ENCODE measurements around the gene KRTAP4-2. TPM values are rescaled to one million over a fixed set of nuclear protein-coding genes. Genes with fewer than 3 reads are reported as not detected.
"Not testable (repeated sequence)": the region's sequence is repeated elsewhere in the genome, so short reads cannot be mapped to it uniquely, and the experiment has no call there.

Gene KRTAP4-2
- total and polyA plus RNA-seq, 2 of the 13 experiments (the other 11 are each of a cell fraction or from before 2014, with no cell fraction given), result not detected

DNA sequence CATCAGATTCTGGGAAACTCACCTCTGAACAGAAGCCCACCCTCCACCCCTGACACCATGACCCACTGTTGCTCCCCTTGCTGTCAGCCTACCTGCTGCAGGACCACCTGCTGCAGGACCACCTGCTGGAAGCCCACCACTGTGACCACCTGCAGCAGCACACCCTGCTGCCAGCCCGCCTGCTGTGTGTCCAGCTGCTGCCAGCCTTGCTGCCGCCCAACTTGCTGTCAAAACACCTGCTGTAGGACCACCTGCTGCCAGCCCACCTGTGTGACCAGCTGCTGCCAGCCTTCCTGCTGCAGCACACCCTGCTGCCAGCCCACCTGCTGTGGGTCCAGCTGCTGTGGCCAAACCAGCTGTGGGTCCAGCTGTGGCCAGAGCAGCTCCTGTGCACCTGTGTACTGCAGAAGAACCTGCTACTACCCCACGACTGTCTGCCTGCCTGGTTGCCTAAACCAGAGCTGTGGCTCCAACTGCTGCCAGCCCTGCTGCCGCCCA lies 48.6 kb upstream of the KRTAP4-2 start, which contains the start of gene KRTAP9-2:
TSS of gene KRTAP9-2 (plus strand) at position 51 of the 498 bp plus-strand sequence. CDS start at position 58, 7 bp downstream.
- DNase-seq (ENCODE audit: low spot score); H3K27me3 ChIP-seq (ENCODE audit: control insufficient read depth in 1 of 2, insufficient read depth in 2 of 2, low read length in 2 of 2); BruUV-seq (replicated peaks); POLR2A ChIA-PET; H3K79me2 ChIP-seq (ENCODE audit: insufficient read depth, low read length); FAIRE-seq; ATAC-seq; H3K4me2 ChIP-seq (ENCODE audit: low read depth, low read length); H3K4me1 ChIP-seq (ENCODE audit: insufficient read depth, low read length); H3K4me3 ChIP-seq (replicated peaks in 1 of 3; ENCODE audit: insufficient read depth in 1 of 3, low read depth in 2 of 3, low read length in 3 of 3); H3K27ac ChIP-seq (ENCODE audit: extremely low read length, insufficient read depth, low read length); H4K20me1 ChIP-seq (ENCODE audit: insufficient read depth, low read length); intact Hi-C loops (cut with micrococcal nuclease; ENCODE audit: unreplicated experiment); in situ Hi-C loops (cut with HindIII; ENCODE audit: extremely low pct_ligation_motif_present, low pct_unique_long_range_greater_than_20kb); CTCF ChIA-PET (ENCODE audit: low intra/inter-chr PET ratio, low total read pairs); H2AFZ ChIP-seq (ENCODE audit: low read length); H3K9me3 ChIP-seq (ENCODE audit: low read length); H3K9ac ChIP-seq (ENCODE audit: insufficient read depth, low read depth, low read length); H3K36me3 ChIP-seq (replicated peaks in 1 of 2; ENCODE audit: control insufficient read depth in 1 of 2, insufficient read depth in 2 of 2, low read length in 2 of 2): not testable (repeated sequence)
- 6% methylated on average over 3 of the region's 4 CpGs for WGBS (ENCODE audit: low lambda C conversion rate)

DNA sequence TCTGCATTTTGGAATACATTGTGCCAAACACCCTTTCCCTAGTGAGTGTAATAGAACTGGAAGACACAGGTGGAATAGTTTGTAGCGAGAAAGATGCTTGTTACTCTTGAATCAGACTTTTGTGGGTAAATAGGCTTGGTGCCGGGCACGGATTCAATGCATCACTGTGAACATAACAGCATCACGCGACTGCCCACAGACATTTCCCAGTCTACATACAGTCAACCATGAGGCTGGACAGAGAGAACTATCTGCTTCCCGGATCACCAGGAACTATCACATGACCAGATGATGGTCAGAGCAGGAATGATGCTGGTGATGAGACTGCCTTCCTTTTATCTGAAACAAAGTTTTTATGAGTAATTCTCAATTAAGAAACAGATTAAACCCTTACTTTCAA lies 48.0 kb upstream of the KRTAP4-2 start:
- ChIA-PET CTCF (ENCODE audit: low intra/inter-chr PET ratio, low total read pairs) (no interaction called here), POLR2A (no interaction called here)
- no peaks in the 10 kb centered on the region; a peak in 3 of 5 replicates for H3K27me3 ChIP-seq (ENCODE audit: control insufficient read depth in 1 of 2, insufficient read depth in 2 of 2, low read length in 2 of 2)
- no peaks in the 10 kb centered on the region for H3K9me3 ChIP-seq (ENCODE audit: low read length)
- in situ Hi-C loops (cut with HindIII; ENCODE audit: extremely low pct_ligation_motif_present, low pct_unique_long_range_greater_than_20kb) (no loop called here), intact Hi-C loops (cut with micrococcal nuclease; ENCODE audit: unreplicated experiment) (no loop called here)
- H3K79me2 ChIP-seq (ENCODE audit: insufficient read depth, low read length), result no peaks in the 10 kb centered on the region
- H3K27ac ChIP-seq (ENCODE audit: extremely low read length, insufficient read depth, low read length), result no peak overlapping the region
- DNase-seq (ENCODE audit: low spot score), result no peak
- WGBS (ENCODE audit: low lambda C conversion rate), result 33% methylated on average over 6 of the region's 6 CpGs
- FAIRE-seq, result no peak
- no peak for ATAC-seq
- no peak overlapping the region for H2AFZ ChIP-seq (ENCODE audit: low read length)
- no peak overlapping the region for H3K4me2 ChIP-seq (ENCODE audit: low read depth, low read length)
- no peaks in the 10 kb centered on the region for H3K4me1 ChIP-seq (ENCODE audit: insufficient read depth, low read length)
- no TSS peak for BruUV-seq (replicated peaks)
- H3K36me3 ChIP-seq (replicated peaks in 1 of 2; ENCODE audit: control insufficient read depth in 1 of 2, insufficient read depth in 2 of 2, low read length in 2 of 2), result no peaks in the 10 kb centered on the region
- no peak overlapping the region for H3K4me3 ChIP-seq (replicated peaks in 1 of 3; ENCODE audit: insufficient read depth in 1 of 3, low read depth in 2 of 3, low read length in 3 of 3)
- no peaks in the 10 kb centered on the region for H4K20me1 ChIP-seq (ENCODE audit: insufficient read depth, low read length)
- H3K9ac ChIP-seq (ENCODE audit: insufficient read depth, low read depth, low read length), result no peak overlapping the region
- TF ChIP-seq PHF21A (CRISPR knock-in tag; IDR thresholded peaks at IDR 0.05) (no peak), ZNF264 (CRISPR knock-in tag; IDR thresholded peaks at IDR 0.05) (no peak), TBL1XR1 (IDR thresholded peaks at IDR 0.05; ENCODE audit: borderline replicate concordance, low read length, partially characterized antibody) (no peak), ZNF564 (CRISPR knock-in tag; IDR thresholded peaks at IDR 0.05) (no peak), XRCC5 (optimal IDR thresholded peaks at IDR 0.05; ENCODE audit: low read length) (no peak), ADNP (CRISPR knock-in tag; IDR thresholded peaks at IDR 0.05) (no peak)
- TF ChIP-seq, protein P1, sequence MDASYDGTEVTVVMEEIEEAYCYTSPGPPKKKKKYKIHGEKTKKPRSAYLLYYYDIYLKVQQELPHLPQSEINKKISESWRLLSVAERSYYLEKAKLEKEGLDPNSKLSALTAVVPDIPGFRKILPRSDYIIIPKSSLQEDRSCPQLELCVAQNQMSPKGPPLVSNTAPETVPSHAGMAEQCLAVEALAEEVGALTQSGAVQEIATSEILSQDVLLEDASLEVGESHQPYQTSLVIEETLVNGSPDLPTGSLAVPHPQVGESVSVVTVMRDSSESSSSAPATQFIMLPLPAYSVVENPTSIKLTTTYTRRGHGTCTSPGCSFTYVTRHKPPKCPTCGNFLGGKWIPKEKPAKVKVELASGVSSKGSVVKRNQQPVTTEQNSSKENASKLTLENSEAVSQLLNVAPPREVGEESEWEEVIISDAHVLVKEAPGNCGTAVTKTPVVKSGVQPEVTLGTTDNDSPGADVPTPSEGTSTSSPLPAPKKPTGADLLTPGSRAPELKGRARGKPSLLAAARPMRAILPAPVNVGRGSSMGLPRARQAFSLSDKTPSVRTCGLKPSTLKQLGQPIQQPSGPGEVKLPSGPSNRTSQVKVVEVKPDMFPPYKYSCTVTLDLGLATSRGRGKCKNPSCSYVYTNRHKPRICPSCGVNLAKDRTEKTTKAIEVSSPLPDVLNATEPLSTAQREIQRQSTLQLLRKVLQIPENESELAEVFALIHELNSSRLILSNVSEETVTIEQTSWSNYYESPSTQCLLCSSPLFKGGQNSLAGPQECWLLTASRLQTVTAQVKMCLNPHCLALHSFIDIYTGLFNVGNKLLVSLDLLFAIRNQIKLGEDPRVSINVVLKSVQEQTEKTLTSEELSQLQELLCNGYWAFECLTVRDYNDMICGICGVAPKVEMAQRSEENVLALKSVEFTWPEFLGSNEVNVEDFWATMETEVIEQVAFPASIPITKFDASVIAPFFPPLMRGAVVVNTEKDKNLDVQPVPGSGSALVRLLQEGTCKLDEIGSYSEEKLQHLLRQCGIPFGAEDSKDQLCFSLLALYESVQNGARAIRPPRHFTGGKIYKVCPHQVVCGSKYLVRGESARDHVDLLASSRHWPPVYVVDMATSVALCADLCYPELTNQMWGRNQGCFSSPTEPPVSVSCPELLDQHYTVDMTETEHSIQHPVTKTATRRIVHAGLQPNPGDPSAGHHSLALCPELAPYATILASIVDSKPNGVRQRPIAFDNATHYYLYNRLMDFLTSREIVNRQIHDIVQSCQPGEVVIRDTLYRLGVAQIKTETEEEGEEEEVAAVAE (CRISPR knock-in tag; IDR thresholded peaks at IDR 0.05; ENCODE audit: borderline replicate concordance), result no peak
- TF ChIP-seq, protein P2, sequence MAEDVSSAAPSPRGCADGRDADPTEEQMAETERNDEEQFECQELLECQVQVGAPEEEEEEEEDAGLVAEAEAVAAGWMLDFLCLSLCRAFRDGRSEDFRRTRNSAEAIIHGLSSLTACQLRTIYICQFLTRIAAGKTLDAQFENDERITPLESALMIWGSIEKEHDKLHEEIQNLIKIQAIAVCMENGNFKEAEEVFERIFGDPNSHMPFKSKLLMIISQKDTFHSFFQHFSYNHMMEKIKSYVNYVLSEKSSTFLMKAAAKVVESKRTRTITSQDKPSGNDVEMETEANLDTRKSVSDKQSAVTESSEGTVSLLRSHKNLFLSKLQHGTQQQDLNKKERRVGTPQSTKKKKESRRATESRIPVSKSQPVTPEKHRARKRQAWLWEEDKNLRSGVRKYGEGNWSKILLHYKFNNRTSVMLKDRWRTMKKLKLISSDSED (CRISPR knock-in tag; IDR thresholded peaks at IDR 0.05), result no peak

All from HepG2 (cell line).